Measurements from ENCODE around the gene CD68. TPM values are rescaled to one million over a fixed set of nuclear protein-coding genes. Genes with fewer than 3 reads are reported as not detected.

The CD68 gene
- total RNA-seq, 1 experiment from 2014 or later, result 30.2 TPM

DNA sequence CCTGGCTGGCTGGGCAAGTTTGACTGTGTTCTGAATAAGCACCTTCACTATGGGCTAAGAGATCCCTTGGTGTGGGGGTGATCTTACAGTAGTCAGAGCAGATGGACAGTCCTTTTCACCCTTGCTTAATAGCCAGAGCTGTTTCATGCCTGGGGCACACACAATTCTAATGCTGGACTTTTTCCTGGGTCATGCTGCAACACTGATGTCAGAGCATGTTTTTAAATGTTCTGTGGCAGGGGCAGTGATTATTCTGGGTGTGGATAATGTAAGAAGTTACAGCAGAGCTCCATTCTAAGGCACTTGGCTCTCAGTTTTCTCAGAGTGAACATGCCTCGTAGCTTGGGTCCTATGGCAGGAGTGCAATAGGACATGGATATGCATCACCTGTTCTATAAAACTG, 4.0 kb upstream of the CD68 start:
- H3K36me3 ChIP-seq (ENCODE audit: low read depth, low read length), result peaks cover 53% of the 10 kb centered on the region
- peak overlapping the region; percentile 97 for H3K4me3 ChIP-seq (ENCODE audit: low read length)
- TF ChIP-seq CTCF (conservative IDR thresholded peaks at IDR 0.05; ENCODE audit: low read depth, low read length) (no peak), EZH2 (IDR thresholded peaks at IDR 0.05; ENCODE audit: low read length, unreplicated experiment) (no peak)
- peaks cover 51% of the 10 kb centered on the region for H4K20me1 ChIP-seq (ENCODE audit: low read length)
- CTCF ChIA-PET, result no interaction called here
- H3K9ac ChIP-seq (ENCODE audit: low read length), result no peak overlapping the region
- no peaks in the 10 kb centered on the region for H3K27me3 ChIP-seq (ENCODE audit: low read length)
- DNase-seq (no peak), ATAC-seq (no peak)
- H3K27ac ChIP-seq (ENCODE audit: low read length), result no peak overlapping the region
- H3K79me2 ChIP-seq (ENCODE audit: low read length), result peaks cover 55% of the 10 kb centered on the region
- no peaks in the 10 kb centered on the region for H3K9me3 ChIP-seq (ENCODE audit: low read length)
- H3F3A ChIP-seq (ENCODE audit: low read length, unreplicated experiment), result peaks cover 37% of the 10 kb centered on the region
- no peaks in the 10 kb centered on the region for H3K9me2 ChIP-seq (replicated peaks; ENCODE audit: low read length)
- H3K4me2 ChIP-seq (ENCODE audit: low read length), result peak overlapping the region; percentile 92
- peaks cover 56% of the 10 kb centered on the region for H3K4me1 ChIP-seq (ENCODE audit: insufficient read depth, low read length)
- intact Hi-C loops (cut with micrococcal nuclease), result loop anchor here (5.0 kb wide), 1 partner anchor 112 kb away; the partner anchor contains the start of genes TP53 and WRAP53
- POLR2A ChIA-PET (ENCODE audit: unreplicated experiment), result no interaction called here
- BruUV-seq (replicated peaks), result no TSS peak
- no peak overlapping the region for H2AFZ ChIP-seq (ENCODE audit: low read length)

GRCh38 chr17:7575959-7576358, 3.5 kb upstream of the CD68 start:
- H3K4me3 ChIP-seq (ENCODE audit: low read length), result peak overlapping the region; percentile 97; the same call in 1 of the 2 replicates
- H3K27me3 ChIP-seq (ENCODE audit: low read length), result no peaks in the 10 kb centered on the region
- ATAC-seq, result no peak
- BruUV-seq (replicated peaks), result no TSS peak
- H3K36me3 ChIP-seq (ENCODE audit: low read depth, low read length), result peaks cover 53% of the 10 kb centered on the region
- intact Hi-C loops (cut with micrococcal nuclease), result loop anchor here (5.0 kb wide), 1 partner anchor 111 kb away; the partner anchor contains the start of genes TP53 and WRAP53
- H3K9me2 ChIP-seq (replicated peaks; ENCODE audit: low read length), result no peaks in the 10 kb centered on the region
- H3K9me3 ChIP-seq (ENCODE audit: low read length), result no peaks in the 10 kb centered on the region
- DNase-seq, result no peak
- peak overlapping the region; percentile 92 for H3K4me2 ChIP-seq (ENCODE audit: low read length)
- TF ChIP-seq CTCF (conservative IDR thresholded peaks at IDR 0.05; ENCODE audit: low read depth, low read length), result no peak
- no peak for TF ChIP-seq EZH2phosphoT487 (IDR thresholded peaks at IDR 0.05; ENCODE audit: borderline replicate concordance, low read length)
- no peak for TF ChIP-seq EZH2 (IDR thresholded peaks at IDR 0.05; ENCODE audit: low read length, unreplicated experiment)
- no peak overlapping the region for H3K27ac ChIP-seq (ENCODE audit: low read length)
- H3F3A ChIP-seq (ENCODE audit: low read length, unreplicated experiment), result peaks cover 37% of the 10 kb centered on the region
- no peak overlapping the region for H3K9ac ChIP-seq (ENCODE audit: low read length)
- no peak overlapping the region for H2AFZ ChIP-seq (ENCODE audit: low read length)
- H3K4me1 ChIP-seq (ENCODE audit: insufficient read depth, low read length), result peaks cover 56% of the 10 kb centered on the region
- H3K79me2 ChIP-seq (ENCODE audit: low read length), result peaks cover 56% of the 10 kb centered on the region
- ChIA-PET CTCF (no interaction called here), POLR2A (ENCODE audit: unreplicated experiment) (no interaction called here)
- H4K20me1 ChIP-seq (ENCODE audit: low read length), result peaks cover 51% of the 10 kb centered on the region

DNA sequence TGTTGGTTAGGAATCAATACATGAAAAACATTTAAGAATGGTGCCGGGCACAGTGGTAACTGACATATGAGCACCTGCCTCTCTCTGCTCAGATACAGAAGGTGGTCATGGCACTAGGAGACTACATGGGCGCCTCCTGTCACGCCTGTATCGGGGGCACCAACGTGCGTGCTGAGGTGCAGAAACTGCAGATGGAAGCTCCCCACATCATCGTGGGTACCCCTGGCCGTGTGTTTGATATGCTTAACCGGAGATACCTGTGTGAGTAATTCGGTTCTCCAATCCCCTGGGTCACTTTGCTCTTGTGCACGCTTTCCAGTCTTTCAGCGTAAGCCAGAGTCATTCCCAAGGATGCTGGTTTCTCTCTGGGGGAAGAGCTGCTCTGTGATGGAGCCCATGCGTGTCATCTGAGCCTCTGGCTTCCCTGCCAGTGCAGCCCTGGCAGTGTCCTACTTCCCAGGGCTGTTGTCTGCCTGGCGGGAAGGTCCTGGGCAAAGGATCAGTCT, 3.0 kb upstream of the CD68 start:
- H3K27me3 ChIP-seq (ENCODE audit: low read length), result no peaks in the 10 kb centered on the region
- H3K36me3 ChIP-seq (ENCODE audit: low read depth, low read length), result peaks cover 53% of the 10 kb centered on the region
- peaks cover 56% of the 10 kb centered on the region for H3K4me1 ChIP-seq (ENCODE audit: insufficient read depth, low read length)
- ATAC-seq (no peak), DNase-seq (no peak)
- H3K9ac ChIP-seq (ENCODE audit: low read length), result no peak overlapping the region
- H3K9me2 ChIP-seq (replicated peaks; ENCODE audit: low read length), result no peaks in the 10 kb centered on the region
- no peak overlapping the region for H2AFZ ChIP-seq (ENCODE audit: low read length)
- ChIA-PET CTCF (no interaction called here), POLR2A (ENCODE audit: unreplicated experiment) (no interaction called here)
- no peaks in the 10 kb centered on the region for H3K9me3 ChIP-seq (ENCODE audit: low read length)
- BruUV-seq (replicated peaks), result no TSS peak
- H3K27ac ChIP-seq (ENCODE audit: low read length), result no peak overlapping the region
- H3K4me3 ChIP-seq (ENCODE audit: low read length), result no peak overlapping the region
- intact Hi-C loops (cut with micrococcal nuclease), result loop anchor here (5.0 kb wide), 1 partner anchor 111 kb away; the partner anchor contains the start of genes TP53 and WRAP53
- peaks cover 37% of the 10 kb centered on the region for H3F3A ChIP-seq (ENCODE audit: low read length, unreplicated experiment)
- peak overlapping the region; percentile 92; the same call in 1 of the 2 replicates for H3K4me2 ChIP-seq (ENCODE audit: low read length)
- TF ChIP-seq EZH2 (IDR thresholded peaks at IDR 0.05; ENCODE audit: low read length, unreplicated experiment) (no peak), CTCF (conservative IDR thresholded peaks at IDR 0.05; ENCODE audit: low read depth, low read length) (no peak), EZH2phosphoT487 (IDR thresholded peaks at IDR 0.05; ENCODE audit: borderline replicate concordance, low read length) (no peak)
- peaks cover 56% of the 10 kb centered on the region for H3K79me2 ChIP-seq (ENCODE audit: low read length)
- peaks cover 51% of the 10 kb centered on the region for H4K20me1 ChIP-seq (ENCODE audit: low read length)
